HepG2 (cell line): Measurements from ENCODE around the gene WSB1. TPM values are rescaled to one million over a fixed set of nuclear protein-coding genes. Genes with fewer than 3 reads are reported as not detected.

Experiments used
- AKNA ChIP-seq: sonication (generic); formaldehyde crosslinking; IDR thresholded peaks from 2 replicates; pipeline ENCODE4 v1.4.0; 2020; ENCODE audit warnings: missing genetic modification reagents, borderline replicate concordance
- CHD4 ChIP-seq: fragments of 200-600 bp; sonication (generic); IDR thresholded peaks from 2 replicates; pipeline ENCODE4 v1.7.0; 2017; ENCODE audit warnings: mild to moderate bottlenecking, low read length, borderline replicate concordance
- NFAT5 ChIP-seq: sonication (generic); formaldehyde crosslinking; IDR thresholded peaks from 2 replicates; pipeline ENCODE4 v1.4.0; 2020; ENCODE audit warnings: missing genetic modification reagents
- ZBTB4 ChIP-seq: sonication (generic); formaldehyde crosslinking; IDR thresholded peaks from 2 replicates; pipeline ENCODE4 v1.4.0; 2020; ENCODE audit warnings: missing genetic modification reagents, mild to moderate bottlenecking, borderline replicate concordance
- ZNF121 ChIP-seq: sonication (generic); formaldehyde crosslinking; IDR thresholded peaks from 2 replicates; pipeline ENCODE4 v1.5.0; 2020; ENCODE audit warnings: mild to moderate bottlenecking, missing genetic modification reagents
- ZNF550 ChIP-seq: sonication (generic); formaldehyde crosslinking; IDR thresholded peaks from 2 replicates; pipeline ENCODE4 v1.4.0; 2020; ENCODE audit warnings: mild to moderate bottlenecking, missing genetic modification reagents, borderline replicate concordance
- polyA plus RNA-seq, 8 experiments: library from polyadenylated mRNA; depleted of rRNA in 3 of 8; stranded (reverse) in 7 of 8; unstranded in 1 of 8; fragments of >200 nt; fragmentation: Illumina TruSeq in 4 of 8; extraction: Trizol in 4 of 8; gene quantifications; 2 replicates each; pipeline versions ENCODE4 v1.2.1 to v1.2.3, GENCODE V29; 2011 to 2016; ENCODE audit warnings: low read depth in 4 of 8, missing spikeins in 1 of 8, mixed read lengths in 1 of 8; ENCODE audit not compliant: insufficient read depth in 1 of 8
- total RNA-seq, 5 experiments: library from RNA; depleted of rRNA; stranded (reverse); fragments of >200 nt; fragmentation: Illumina TruSeq; extraction: Trizol; gene quantifications; 2 replicates each; pipeline ENCODE4 v1.2.3, GENCODE V29; 2016; ENCODE audit warnings: low read depth in 1 of 5

WSB1 gene
- total and polyA plus RNA-seq, 2 of the 13 experiments (the other 11 are each of a cell fraction or from before 2014, with no cell fraction given), result 81.3 to 294 TPM

GRCh38 chr17:27353033-27353460 lies 59.1 kb downstream of the WSB1 start (continued):
- TF ChIP-seq AKNA (CRISPR knock-in tag) (no peak), NFAT5 (no peak), CHD4 (peak; percentile 12; the same call in 1 of the 2 replicates), ZBTB4 (0 out of 2 replicates have a peak, but pooled peaks have one; percentile 56), ZNF121 (peak; percentile 87), ZNF550 (CRISPR knock-in tag) (0 out of 2 replicates have a peak, but pooled peaks have one; percentile 25)
- TF ChIP-seq, all 625 proteins: peak for 9
